ENCODE results near the gene PAFAH2.

PAFAH2 gene

DNA sequence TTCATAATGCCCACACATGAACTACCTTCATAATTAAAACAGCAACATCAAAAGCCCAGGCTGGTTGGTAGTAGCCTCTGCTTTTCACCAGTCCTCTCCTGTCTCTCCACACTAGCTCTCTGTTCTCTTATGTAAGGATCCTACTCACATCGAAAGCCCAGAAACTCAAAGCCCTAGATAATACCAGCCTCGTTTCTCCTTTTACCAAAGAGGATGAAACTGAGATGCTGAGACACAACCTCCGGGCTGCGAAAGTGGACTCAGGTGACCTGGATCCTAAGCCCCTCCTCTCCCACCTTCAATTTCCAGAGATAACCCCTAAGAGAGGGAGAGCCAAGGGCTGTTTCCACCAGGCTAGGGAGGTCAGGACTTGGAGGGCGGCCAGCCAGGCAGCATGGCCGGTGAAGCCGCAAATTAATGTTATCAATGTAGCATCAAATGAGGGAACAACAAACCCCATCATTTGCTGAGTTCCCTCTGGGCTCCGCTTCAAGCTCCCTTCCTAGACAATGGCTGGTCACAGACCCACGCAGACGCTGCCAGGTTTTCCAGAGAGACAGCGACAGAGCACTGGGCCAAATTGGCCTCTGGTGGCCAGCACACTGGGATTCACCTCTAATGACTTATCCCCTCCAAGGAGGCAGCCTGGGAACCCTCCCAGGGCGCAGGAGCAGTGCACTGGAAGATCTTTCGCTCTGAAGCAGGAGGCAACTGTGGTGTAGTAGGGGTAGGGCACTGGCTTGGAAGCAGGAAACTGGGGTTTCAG lies 70.9 kb downstream of the PAFAH2 start:
- DNase-seq, result no peak

DNA sequence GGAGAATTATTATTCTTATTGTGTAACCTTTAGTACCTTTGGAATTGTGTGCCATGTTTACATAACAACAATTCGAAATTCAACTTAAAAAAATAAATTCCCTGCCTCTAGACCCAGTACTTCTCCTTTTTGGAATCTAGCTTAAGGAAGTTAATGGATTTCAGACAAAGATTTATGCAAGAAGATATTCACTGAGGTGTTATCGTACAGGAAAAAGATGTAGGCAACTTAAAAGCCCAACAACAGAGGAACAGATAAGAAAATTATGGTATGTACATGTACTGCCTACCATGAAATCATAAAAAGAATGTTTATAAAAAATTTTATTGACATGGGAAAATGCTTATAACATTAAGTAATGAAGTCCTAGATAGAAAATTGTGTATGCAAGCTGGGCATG lies 73.4 kb downstream of the PAFAH2 start:
- DNase-seq, result no peak

DNA sequence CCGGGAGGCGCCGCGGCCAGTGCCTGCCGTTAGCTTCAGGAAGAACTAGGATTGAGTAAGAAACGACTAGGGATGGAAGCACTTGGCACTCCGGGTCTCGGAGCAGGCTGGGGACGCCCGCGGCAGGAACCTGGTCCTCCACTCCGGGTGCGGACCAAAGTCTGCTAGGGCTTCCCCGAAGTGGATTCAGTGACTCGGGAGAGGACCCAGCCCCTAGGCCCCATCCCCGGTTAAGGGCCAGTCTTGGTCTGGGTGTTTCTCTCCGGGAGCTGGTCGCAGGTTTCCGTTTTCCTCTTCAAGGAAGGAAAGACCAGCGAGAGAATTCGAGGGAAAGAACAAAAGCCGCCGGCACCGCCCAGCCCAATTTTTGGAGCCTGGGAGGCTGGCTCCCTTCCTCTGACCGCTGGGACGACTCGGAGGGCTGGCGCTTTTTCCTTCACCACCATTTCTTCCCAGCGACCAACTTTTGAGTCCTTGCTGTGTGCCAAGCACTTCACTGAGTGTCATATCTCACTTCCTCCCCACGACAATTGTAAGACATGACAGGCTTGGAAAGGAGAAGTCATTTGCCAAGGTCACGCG lies 74.8 kb downstream of the PAFAH2 start:
- DNase-seq, result no peak

DNA sequence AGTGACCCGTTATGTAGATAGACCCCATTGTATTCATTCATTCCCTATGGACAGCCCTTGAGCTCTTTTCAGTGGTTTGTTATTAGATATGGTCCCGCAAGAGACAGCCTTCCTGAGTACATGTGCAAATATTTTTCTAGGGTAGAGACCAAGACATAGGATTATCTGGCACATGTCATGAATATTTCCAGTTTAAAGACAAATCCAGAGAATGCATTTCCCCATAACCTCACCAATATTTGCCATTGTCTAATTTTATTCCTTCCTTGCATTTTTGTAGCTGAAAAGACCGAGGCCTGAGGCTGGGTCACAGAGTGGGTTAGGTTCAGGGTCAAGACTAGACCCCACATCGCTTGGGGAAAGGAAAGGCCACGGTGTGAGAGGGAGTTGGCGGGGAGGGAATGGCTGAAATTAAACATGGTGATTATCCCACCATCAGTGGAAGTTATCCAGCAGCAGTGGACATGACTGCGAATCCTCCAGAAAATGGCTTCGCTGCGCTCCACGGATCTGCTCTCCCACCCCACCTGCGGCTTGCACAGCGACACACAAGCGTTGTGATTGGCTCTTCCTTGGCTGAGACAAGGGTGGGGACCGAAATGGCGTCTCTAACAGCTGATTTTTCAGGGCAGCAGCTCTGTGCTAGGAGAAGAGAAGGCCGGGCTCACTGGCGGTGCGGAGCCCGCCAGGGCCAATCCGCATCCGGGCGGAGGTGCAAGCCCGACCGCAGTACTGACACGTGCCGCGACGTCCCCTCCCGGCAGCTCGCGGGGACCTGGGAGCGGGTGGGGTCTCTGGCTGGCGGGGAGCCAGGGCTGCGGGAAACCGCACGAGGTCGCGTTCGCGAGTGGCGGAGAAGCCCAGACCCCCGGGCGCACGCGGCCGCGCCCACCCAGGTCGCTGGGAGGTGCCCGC lies 75.5 kb downstream of the PAFAH2 start:
- DNase-seq, result peak; percentile 27

DNA sequence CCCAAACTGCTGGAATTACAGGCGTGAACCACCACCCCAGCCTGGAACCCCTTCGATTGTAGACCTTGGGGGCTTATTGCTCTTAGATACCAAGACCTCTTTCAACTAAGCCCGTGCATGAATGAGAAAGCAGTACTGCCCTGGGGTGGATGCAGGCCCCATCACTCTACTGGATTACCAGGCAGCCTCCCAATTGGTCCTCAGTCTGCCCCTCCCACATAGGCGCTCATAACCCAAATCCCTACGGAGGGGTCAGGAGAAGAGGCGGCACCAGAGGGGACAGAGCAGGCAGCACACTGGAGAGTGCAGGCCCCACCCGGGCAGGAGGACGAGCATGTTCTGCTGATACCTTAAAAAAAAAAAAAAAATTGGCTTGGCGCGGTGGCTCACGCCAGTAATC lies 79.2 kb downstream of the PAFAH2 start:
- DNase-seq, result no peak

DNA sequence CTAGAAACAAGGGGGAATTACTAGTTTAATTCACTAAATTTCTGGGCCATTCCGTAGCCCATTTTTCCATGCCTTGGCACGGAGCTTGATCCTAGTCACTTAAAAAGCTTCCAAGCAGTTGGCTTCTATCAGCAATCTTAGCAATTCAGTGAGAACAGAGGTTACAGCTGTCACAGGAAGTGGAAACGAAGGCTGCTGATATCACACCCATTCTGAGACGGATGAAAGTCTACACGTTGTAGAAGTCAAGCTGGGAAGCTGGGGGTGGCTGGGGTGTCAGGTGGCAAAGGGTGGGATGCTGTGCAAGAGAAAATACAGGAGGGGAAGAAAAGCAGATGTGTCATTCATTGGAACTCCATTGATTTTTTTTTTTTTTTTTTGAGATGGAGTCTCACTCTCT lies 79.9 kb downstream of the PAFAH2 start:
- DNase-seq, result no peak

DNA sequence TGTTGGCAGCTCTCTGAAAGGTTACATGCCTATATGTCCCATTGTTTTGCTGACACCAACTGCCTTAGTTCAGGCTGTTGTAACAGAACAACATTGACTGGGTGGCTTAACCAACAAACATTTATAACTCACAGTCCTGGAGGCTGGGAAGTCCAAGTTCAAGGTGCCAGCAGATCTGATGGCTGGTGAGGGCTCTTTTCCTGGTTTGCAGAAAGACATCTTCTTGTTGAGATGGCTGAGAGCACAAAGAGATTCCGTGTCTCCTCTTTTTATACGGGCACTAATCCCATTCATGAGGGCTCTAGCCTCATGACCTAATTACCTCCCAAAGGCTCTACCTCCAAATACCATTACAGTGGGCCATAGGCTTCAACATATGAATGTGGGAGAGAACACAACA lies 81.4 kb downstream of the PAFAH2 start:
- no peak for DNase-seq

DNA sequence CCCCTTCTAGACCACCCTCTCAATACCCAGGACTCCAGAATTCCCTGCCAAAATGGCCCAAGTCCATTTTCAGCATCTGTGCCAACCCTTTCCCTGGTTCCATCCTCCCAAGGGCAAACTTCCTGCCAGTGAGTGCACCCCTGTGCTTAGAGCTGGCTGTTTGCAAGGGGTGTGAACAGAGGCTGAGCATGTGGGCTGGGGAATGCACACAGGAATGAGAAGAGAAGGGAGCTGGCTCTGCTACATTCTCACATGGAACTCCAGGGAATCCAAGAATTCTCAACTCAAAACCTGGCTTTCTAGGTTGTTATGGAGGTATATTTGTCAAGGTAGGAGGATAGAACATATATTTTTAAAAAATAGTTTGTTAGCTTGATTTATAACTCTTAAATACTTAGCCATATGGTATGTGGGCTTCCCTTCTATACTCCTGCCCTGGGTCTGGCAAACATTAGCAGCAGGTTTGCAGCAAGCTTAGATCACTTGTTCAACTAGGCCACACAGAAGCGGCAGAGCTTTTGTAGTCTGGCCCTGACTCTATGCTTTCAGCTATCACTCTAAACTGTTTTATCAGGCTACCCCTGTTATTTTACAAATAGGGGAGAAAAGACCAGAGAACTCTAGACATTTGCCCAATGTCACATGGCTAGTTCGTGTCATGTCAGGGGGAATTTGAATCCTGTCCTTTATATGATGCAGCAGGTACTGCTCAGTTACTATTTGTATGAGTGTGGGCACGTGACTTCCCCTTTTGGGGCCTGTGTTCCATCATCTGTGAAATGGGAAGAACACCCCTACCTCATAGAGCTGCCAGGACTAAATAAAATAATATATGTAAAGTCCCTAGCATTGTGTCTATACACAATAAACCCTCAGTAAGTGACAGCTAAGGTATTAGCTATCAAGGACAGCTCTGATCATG lies 83.5 kb downstream of the PAFAH2 start:
- peak; percentile 35 for DNase-seq

DNA sequence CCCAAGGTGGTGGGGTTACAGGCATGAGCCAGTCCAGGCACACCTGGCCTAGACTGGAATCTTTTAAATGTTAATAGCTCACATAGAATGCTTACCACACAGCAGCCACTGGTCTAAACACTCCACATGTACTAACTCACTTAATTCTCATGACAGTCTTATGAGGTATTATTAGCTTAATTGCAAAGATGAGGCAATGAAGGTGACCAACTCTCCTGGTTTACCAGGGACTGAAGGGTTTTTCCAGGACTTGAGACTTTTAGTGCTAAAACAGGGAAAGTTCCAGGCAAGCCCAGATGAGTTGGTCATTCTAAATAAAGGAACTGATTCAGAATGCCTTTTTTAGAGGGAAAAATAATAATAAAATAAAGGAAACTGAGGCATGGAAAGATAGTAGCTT lies 84.7 kb downstream of the PAFAH2 start:
- no peak for DNase-seq

DNA sequence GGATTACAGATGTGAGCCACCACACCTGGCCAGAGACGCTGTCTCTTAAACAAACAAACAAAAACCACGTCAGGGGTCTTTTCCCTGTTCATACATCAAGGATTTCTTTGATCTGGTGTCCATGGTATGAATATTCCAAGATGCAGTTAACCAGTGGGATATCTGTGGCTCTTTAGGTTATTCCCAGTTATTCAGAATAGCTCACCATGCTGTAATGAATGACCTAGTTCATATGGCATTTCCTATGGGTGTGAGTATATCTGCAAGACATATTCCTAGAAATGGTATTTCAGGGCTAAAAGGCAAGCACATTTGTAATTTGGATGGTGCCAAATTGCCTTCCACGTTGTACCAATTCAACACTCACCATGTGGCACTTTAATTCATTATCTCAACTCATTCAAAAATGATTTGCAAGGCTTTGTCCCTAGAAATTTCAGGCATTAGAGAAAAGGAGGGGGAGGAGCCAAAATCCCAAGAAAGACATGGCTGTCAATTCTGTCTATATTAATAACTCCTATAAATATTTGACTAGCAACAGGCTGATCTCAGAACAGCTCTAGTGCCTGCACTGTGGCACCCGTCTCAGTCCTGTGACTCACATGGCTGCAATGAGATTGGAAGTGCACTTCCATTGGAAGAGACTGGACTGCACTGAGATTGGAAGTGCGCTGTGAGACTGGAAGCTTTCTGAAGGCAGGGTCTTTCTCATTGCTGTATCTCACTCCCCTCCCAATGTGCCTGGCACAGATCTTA lies 85.6 kb downstream of the PAFAH2 start:
- DNase-seq, result peak; percentile 85

DNA sequence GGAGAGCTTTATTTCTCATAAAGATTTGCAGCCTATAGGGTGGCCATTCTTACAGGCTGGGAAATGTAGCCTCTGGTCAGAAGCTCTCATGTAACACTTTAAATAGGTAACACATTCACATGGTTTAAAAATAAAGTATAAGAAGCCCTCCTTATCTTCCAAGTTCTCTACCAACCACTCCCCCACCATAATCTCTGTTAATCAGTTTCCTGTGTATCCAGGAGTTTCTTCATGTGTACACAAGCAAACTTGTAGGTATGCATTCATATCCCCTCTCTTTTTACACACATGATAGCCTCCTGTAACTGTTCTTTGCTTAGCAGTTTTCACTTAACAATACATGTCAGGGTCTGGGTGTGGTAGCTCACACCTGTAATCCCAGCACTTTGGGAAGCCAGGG lies 86.7 kb downstream of the PAFAH2 start:
- no peak for DNase-seq

Data from fibroblast of upper back skin (primary cell).